Ureter (tissue), 1 donor: ENCODE measurements around the gene TNFRSF1A. TPM values are rescaled to one million over a fixed set of nuclear protein-coding genes. Genes with fewer than 3 reads are reported as not detected.

Experiments used
- total RNA-seq: library from RNA; stranded (reverse); gene quantifications from one replicate; pipeline ENCODE4 v1.2.4, GENCODE V29; 2023
- donor health status: DM: yes; HTN: yes; CAD: no.

Gene TNFRSF1A
- total RNA-seq, 1 donor from 2014 or later = 177 TPM

Other genes starting within 250 kb of the TNFRSF1A start
- gene VWF, start 217.4 kb downstream of the TNFRSF1A start, total RNA-seq = 173 TPM
- 427 TPM for gene CD9, start 141.7 kb downstream of the TNFRSF1A start, total RNA-seq
- gene PLEKHG6, start 31.4 kb downstream of the TNFRSF1A start, total RNA-seq = 59.7 TPM
- 63.8 TPM for gene SCNN1A, start 33.5 kb upstream of the TNFRSF1A start, total RNA-seq
- 167 TPM for gene LTBR, start 42.1 kb upstream of the TNFRSF1A start, total RNA-seq
- 2.6 TPM for gene CD27, start 102.9 kb upstream of the TNFRSF1A start, total RNA-seq
- gene TAPBPL, start 110.0 kb upstream of the TNFRSF1A start, total RNA-seq = 52.3 TPM
- 16.0 TPM for gene VAMP1, start 128.6 kb upstream of the TNFRSF1A start, total RNA-seq
- 150 TPM for gene MRPL51, start 151.2 kb upstream of the TNFRSF1A start, total RNA-seq
- gene NCAPD2, start 152.0 kb upstream of the TNFRSF1A start, total RNA-seq = 24.0 TPM
- gene GAPDH, start 192.4 kb upstream of the TNFRSF1A start, total RNA-seq = 2,120 TPM
- 13.7 TPM for gene IFFO1, start 214.0 kb upstream of the TNFRSF1A start, total RNA-seq
- 51.7 TPM for gene NOP2, start 226.2 kb upstream of the TNFRSF1A start, total RNA-seq